HL-60/S4 (cell line): ENCODE measurements around the gene HTRA3.

Source experiments
- in situ Hi-C: fragments of 300-500 bp; cut with MboI; formaldehyde crosslinking; loops from 2 replicates; pipeline ENCODE4 v1.14.3; 2022; ENCODE audit warnings: low sequenced_read_pairs

Gene HTRA3

DNA sequence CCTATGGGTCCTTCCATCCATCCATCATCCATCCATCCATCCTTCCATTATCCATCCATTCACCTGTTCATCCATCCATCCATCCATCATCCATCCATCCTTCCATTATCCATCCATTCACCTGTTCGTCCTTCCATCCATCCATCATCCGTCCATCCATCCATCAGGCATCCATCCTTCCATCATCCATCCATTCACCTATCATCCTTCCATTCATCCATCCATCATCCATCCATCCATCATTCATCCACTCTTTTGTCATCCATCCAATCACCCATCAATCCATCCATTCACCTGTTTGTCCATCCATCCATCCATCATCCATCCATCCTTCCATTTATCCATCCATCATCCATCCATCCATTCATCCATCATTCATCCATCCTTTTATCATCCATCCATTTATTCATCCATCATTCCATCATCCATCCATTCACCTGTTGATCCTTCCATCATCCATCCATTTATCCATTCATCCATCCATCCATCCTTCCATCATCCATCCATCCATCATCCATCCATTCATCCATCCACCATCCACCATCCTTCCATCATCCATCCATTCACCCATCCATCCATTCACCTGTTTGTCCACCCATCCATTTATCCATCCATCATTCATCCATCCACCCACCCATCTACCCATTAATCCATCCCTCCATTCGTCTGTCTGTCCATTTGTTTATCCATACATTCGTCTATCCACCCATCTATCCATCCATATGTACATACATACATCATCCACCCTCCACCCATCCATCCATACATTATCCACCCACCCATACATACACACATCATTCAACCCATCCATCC, 35.7 kb upstream of the HTRA3 start:
- in situ Hi-C loops: no loop called here

DNA sequence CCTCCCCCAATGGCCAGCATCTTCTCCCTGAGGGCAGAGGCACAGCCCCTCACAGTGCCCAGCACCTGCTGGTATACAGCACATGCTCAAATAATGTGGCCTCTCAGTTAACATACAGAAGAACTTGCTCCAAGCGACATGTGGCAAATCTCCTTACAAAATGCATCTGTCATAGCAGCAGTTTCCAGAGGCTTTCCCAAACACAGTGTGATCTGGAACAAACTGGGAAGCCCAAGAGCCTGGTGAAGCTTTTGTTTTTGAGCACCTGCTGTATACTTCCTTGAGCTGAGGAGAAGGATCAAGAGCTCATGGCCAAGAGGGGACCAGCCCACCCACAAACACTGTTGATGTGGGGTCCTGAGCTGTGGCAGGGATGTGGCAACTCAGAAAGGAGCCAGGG, 34.8 kb upstream of the HTRA3 start:
- in situ Hi-C loops: no loop called here

DNA sequence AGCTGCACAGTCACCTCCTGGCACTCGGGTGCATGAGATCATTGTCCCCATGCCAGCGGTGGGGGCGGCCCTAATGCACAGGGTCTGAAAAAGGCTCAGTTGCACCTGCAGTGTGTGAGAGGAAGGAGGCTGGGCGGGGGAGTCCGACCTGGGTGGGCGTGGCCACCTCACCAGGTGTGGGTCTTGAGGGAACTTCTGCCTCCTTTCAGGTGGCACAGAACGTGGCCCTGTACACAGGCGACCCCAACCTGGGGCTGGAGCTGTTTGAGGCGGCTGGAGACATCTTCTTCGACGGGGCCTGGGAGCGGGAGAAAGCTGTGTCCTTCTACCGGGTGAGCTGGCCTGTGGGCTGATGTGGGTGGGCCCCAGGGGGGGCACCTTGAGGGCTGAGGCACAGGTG, 34.3 kb upstream of the HTRA3 start:
- in situ Hi-C loops: no loop called here

DNA sequence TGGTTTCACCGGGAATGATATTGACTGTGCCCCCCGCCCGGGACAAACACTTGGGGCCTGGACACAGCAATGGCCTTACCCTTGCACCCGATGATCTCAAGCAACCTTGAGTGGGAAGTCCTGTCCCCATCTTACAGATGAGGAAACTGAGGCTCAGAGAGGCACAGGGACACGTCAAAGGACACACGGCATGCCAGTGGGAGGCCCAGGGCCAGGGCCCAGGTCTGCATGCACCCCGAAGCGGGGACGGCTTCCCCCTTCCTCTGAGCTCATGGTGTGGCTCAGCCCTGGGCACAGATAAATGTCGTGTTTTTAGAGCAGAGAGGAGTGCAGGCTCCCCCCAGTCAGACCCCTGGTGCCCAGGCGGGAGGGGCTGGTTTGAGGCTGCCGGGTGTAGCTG, 33.9 kb upstream of the HTRA3 start:
- in situ Hi-C loops: no loop called here

DNA sequence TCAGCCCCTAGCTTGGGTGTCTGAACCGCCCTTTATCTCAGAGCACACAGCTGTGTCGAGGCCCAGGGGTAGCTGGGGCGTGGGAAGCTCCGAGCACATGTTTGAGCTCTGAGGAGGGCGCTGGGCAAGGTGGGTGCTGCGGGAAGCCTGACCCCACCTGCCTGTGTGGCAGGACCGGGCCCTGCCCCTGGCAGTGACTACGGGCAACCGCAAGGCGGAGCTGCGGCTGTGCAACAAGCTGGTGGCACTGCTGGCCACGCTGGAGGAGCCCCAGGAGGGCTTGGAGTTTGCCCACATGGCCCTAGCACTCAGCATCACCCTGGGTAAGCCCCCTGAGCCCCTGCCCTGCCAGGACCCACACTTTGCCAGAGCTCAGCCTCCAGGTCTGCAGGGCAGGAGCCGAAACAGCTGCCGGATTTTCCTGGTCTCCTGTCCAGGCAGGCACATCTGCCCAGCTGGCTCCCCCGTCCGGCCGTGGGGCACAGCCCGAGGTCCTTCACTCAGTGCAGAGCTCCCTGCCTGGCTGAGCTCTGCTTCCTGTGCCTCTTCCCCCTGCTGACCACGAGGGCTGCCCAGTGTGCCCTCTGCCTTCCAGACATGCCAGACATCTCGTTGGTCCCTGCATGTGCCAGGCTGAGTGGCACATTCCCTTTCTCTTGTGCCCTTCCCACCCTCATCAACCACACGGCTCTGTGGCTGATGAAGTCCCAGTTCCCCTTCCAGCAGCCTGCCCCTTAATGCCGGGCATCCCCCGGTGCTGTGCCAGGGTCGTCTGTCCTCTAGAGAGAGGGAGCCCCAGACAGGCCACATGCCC, 33.2 kb upstream of the HTRA3 start:
- in situ Hi-C loops: no loop called here

DNA sequence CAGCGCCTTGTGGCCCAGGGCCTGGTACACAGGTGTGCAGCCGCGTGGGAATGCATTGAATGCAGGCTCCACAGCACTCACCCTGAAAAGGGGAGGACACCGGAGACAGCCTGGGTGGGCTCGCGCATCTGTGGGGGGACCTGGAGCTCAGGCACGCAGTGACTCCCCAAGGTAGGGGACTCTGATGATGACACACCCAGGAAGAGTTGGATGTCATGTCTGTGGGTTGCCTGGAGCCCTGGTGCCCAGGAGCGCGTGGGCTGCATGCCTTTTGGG, 32.7 kb upstream of the HTRA3 start:
- in situ Hi-C loops: no loop called here

DNA sequence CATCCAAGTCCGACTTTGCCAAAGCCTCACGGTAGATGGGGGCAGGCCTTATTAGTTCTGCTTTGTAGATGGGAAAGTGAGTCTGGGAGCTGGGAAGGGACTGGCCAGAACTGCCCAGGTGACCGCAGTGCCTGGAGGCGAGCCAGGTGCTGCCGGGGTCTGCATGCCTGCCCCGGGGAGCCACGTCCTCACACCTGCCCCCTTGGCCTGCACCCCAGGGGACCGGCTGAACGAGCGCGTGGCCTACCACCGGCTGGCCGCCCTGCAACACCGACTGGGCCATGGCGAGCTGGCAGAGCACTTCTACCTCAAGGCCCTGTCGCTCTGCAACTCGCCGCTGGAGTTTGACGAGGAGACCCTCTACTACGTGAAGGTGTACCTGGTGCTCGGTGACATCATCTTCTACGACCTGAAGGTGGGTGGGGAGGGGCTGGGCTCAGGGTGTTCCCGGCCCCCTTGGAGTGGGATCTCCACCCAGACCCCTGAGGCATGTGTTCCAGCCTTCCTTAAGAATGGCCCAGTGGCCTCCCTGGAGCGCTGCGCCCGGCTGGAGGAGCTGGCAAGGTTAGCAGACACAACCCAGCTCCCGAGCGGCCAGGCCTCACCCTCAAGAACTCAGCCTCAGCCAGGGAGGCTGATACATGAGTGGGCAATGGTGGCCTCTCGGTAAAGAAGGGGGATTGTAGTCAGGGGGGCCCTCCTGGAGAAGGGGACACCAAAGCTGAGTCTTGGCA, 32.1 kb upstream of the HTRA3 start:
- in situ Hi-C loops: no loop called here

DNA sequence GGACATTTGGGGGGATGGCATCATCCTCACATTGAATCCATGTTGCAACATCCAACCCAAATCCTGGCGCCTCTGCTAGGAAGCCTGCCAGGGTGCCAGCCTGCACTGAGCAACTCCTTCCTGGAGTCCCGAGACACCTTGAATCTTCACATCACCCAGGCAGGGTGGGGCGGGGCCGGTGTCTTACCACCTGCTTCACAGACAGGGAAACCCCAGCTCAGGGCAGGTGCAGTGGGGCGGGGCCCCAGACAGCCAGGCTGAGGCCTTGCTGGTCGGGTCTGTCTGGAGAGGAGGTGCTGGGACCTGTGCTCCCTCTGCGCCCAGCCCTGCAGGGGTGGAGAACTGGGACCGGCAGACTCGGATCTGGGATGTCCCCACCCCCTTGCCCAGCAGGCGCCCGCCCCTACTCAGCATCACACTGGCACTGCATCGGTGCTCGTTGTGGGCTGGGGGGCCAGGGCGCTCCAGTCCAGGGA, 31.5 kb upstream of the HTRA3 start:
- in situ Hi-C loops: no loop called here

DNA sequence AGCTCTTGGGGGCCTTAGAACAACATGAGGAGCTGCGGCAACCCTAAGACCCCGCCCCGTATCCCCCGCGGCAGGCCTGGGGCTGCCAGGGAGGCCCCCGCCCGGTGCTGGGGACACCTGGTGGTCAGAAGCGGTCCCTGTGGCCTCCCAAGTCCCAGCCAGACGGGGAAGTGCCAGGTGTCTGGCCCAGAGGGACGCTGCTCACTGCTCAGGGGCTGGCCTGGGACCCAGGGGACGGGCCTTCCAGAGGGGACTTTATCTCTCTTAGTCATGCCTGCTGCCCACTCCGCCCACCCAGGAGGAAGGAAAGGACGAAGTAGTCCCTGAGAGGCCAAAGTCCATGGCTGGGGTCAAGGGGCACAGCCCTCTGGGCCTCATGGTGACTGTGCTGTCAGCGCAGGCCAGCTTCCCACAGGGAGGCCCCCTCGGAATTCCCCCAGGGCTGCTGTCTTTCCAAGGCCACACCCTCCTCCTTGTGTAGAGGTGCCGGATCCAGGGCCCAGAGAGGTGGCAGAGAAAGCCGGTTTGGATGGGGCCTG, 31.0 kb upstream of the HTRA3 start:
- in situ Hi-C loops: no loop called here

DNA sequence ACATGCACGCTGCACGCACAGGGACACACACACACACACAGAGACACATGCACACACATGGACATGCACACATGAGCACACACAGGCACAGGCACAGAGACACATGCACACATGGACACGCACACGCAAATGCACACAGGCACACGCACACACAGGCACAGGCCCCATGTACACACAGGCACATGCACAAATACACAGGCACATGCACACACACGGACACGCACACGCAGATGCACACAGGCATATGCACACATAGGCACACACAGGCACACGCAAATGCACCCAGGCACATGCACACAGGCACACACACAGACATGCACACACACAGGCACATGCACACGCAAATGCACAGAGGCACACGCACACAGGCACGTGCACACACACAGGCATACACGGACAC, 30.3 kb upstream of the HTRA3 start:
- in situ Hi-C loops: no loop called here

DNA sequence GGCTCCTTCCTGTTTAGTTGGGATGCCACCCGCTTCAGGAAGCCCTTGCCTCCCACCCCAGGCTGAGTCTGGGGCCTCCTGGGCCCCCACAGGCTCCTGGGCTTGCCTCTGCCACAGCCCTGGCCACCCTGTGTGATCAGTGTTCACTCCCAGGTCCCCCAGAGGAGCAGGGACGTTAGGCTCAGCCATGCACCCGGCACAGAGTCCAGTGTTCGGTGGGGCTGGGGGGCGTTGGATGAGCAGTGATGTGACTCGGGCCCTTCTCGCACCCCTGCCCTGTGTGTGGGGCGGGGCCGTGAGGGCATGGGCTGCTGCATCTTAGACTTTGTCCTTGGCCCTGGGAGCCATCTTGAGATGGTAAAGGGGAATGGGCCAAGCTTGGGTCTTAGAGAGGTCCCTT, 29.9 kb upstream of the HTRA3 start:
- in situ Hi-C loops: loop anchor here (5.0 kb wide), 1 partner anchor 163 kb away; no protein-coding TSS in a partner anchor

DNA sequence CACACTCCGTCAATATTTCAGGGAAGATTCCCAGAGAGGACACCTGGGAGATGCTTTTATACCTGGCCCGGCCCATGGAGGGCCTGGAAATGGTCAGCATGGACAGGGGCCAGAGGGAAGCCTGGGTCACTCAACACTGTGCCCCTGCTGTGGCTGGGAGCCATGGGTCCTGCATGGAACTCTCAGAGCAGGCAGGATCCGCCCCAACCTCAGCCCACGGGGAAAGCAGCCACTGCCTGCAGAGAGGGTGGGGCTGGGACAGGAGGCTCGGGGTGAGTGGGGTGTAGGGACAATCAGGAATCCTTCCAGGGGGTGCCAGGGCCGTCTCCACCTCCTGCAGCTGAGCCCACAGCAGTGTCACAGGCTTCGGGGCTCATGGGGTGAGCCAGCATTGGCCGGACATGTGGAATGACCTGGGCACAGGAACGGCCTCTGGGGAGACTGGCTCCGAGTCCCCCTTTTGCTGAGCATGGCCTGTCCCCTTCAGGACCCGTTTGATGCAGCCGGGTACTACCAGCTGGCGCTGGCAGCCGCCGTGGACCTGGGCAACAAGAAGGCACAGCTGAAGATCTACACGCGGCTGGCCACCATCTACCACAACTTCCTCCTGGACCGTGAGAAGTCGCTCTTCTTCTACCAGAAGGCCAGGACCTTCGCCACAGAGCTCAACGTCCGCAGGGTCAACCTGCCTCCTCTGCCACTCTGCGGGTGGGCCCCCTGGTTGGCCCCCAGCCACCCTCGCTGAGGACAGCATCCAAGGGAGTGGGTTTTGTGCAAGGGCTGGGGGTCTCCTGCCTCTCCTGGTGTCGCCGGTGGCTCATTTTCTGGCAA, 29.1 kb upstream of the HTRA3 start:
- in situ Hi-C loops: loop anchor here (5.0 kb wide), 1 partner anchor 162 kb away; no protein-coding TSS in a partner anchor

DNA sequence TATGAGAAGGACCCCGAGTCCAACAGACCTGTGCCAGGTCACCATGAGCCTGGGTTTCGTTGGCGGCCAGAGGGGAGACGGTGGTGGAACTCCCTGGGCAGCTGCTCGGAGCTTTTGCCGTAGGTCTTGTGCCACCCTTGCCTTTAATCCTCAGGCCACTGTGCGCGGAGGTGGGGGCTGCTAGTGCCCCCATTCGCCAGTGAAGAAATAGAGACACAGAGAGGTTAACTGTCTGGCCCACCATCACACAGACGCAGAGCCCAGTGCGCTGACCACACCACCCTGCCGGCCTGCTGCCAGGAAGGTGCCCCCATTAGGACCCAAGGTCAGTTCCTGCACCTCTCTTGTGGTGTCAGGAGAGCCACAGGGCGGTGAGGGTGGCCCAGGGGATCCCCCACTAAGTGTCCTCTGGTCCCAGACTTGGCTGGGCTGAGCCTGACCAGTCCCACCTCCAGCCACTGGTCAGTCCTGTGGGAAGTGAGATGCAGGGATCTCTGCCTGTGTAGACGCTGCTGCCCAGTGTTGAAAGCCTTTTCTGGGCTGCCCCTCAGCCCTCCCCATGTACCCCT, 28.3 kb upstream of the HTRA3 start:
- in situ Hi-C loops: loop anchor here (5.0 kb wide), 1 partner anchor 161 kb away; no protein-coding TSS in a partner anchor

DNA sequence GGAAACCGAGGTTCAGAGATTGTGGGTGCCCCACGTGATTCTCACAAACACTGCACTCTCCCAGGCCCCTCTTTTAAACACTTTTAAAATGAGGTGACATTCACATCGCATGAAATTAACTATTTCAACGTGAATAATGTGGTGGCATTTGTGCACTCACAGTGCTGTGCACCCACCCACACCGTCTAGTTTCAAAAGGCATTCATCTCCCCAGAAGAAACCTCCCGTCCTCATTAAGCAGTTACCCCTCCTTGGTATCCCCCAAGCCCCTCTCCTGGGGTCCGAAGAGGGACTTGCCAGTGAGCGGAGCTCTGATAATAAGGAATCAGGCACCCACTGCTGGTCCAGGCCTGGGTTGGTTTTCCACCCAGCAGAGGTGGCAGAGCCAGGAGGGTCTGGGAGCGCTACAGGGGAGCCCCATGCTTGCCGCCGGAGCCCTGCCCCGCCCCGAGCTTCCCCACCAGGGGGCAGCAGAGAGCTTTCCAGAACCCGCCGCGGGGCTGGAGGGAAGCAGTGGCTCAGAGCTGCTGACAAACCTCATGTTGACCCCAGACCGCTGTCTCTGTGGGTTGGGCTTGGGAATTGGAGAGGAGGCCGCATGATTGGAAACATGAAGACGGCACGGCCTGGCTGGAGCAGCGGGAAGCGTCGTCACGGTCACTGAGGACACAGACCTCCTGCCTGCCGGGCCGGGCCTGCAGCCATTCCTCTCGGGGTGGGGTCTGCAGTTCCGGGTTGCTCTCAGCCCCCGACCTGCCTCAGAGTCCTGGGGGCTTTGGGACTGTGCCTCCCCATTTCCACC, 27.5 kb upstream of the HTRA3 start:
- in situ Hi-C loops: loop anchor here (5.0 kb wide), 1 partner anchor 160 kb away; no protein-coding TSS in a partner anchor

DNA sequence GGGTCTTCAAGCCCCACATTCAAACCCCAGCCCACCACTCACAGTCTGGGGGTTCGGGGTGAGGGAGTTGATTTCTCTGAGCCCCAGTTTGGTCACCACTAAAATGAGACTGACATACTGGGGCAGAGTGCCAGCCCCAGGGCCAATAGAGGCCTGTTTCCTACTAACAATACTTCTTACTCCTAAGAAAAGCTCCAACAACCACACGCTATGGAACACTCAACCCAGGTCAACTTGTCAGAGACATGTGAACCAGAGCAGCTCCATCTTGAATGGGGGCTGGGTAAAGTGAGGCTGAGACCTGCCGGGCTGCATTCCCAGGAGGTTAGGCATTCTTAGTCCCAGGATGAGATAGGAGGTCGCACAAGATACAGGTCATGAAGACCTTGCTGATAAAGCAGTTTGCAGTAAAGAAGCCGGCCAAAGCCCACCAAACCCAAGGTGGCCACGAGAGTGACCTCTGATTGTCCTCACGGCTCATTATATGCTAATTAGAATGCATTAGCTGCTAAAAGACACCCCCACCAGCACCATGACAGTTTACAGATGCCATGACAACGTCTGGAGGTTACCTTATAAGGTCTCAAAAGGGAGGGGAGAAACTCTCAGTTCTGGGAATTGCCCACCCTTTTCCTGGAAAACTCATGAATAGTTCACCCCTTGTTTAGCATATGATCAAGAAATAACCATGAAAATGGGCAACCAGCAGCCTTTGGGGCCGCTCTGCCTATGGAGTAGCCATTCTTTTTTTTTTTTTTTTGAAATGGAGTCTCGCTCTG, 26.6 kb upstream of the HTRA3 start:
- in situ Hi-C loops: loop anchor here (5.0 kb wide), 1 partner anchor 159 kb away; no protein-coding TSS in a partner anchor

DNA sequence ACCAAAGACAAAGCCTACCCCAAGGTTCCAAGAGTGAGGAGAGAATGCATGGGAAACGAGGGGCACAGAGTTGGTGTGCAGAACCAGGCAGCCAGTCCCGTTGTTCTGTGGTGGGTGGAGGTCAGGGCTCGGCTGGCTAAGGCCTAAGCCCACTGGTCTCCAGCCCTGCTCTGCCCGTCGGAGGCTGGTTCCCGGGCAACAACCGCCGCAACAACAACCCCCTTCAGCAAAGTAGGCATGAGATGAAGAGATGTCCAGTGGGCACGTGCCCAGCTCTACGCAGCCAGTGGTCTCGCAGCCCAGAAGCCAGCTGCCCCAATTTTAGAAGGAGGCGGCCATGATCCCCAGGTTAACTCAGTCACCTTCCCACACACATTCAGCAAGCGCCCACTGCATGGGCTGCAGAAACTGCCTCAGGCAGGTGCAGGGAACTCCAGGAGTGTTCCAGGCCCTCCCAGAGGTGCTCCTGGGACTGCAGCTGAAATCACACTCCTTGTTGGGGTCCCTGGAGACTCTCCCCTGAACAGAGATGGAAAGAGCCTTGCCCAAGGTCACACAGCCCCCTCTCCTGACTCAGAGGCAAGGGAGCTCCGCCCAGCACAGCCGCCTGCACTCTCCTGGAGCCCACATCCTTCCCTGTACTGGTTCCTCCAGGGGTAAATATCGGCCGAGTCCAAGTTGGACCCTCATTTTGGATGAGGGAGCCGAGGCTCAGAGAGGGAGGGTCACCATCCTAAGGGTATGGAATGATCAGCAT, 25.4 kb upstream of the HTRA3 start:
- in situ Hi-C loops: loop anchor here (5.0 kb wide), 1 partner anchor 158 kb away; no protein-coding TSS in a partner anchor

DNA sequence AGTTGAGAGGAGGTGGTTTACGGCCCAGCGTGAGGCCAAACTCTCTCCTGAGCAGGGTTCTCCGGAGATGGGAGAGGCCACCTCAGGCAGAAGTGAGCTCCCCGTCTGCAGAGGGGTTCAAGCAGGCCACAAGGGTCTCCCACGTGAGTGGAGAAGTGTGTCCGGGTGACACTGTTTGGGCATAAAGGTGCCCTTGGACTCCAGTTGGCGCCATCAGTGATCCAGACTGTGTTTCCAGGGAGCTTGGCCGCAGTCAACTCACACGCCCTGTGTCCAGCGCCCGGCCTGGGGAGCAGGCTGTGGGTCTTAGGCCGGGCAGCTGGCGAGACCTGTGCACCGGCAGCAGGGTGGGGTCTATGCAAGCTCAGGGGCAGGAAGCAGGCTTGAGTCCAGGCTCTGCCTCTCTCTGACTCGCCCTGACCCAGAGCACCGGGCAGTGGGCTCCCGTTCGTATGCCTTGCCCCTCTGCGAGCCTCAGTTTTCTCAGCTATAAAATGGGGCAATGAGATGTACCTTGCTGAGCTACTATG, 24.6 kb upstream of the HTRA3 start:
- in situ Hi-C loops: loop anchor here (5.0 kb wide), 1 partner anchor 157 kb away; no protein-coding TSS in a partner anchor
